Parathyroid adenoma (tissue), 2 donors: Measurements from ENCODE around the gene SREBF1.

ENCODE experiments used
- H2AFZ ChIP-seq: fragments of 300-600 bp; sonication (generic); one replicate; pipeline ENCODE4 v1.7.0; 2017; ENCODE audit warnings: antibody characterized with exemption, mild to moderate bottlenecking
- H3K27ac ChIP-seq: fragments of 300-600 bp; sonication (generic); one replicate; pipeline ENCODE4 v1.7.0; 2017
- H3K27me3 ChIP-seq: fragments of 300-600 bp; sonication (generic); one replicate; pipeline ENCODE4 v1.7.0; 2017; ENCODE audit warnings: low read length; ENCODE audit not compliant: control insufficient read depth, insufficient read depth
- H3K36me3 ChIP-seq: fragments of 300-600 bp; sonication (generic); one replicate; pipeline ENCODE4 v1.7.0; 2017; ENCODE audit warnings: low read length; ENCODE audit not compliant: control insufficient read depth, insufficient read depth
- H3K4me1 ChIP-seq: fragments of 300-600 bp; sonication (generic); one replicate; pipeline ENCODE4 v1.7.0; 2017; ENCODE audit warnings: control low read depth
- H3K4me2 ChIP-seq: fragments of 300-600 bp; sonication (generic); one replicate; pipeline ENCODE4 v1.7.0; 2017; ENCODE audit warnings: low read length
- H3K4me3 ChIP-seq: fragments of 300-600 bp; sonication (generic); one replicate; pipeline ENCODE4 v1.7.0; 2017; ENCODE audit warnings: low read depth, low read length
- H3K79me2 ChIP-seq: fragments of 300-600 bp; sonication (generic); one replicate; pipeline ENCODE4 v1.7.0; 2017; ENCODE audit warnings: control low read depth
- H3K9ac ChIP-seq: fragments of 300-600 bp; sonication (generic); one replicate; pipeline ENCODE4 v1.7.0; 2017; ENCODE audit warnings: mild to moderate bottlenecking
- H3K9me3 ChIP-seq: fragments of 300-600 bp; sonication (generic); one replicate; pipeline ENCODE4 v1.7.0; 2017; ENCODE audit warnings: low read length; ENCODE audit not compliant: control insufficient read depth
- CTCF ChIP-seq: fragments of 300-600 bp; sonication (generic); IDR thresholded peaks from one replicate; pipeline ENCODE4 v1.7.0; 2017; ENCODE audit warnings: antibody characterized with exemption, mild to moderate bottlenecking
- donor health status: primary hyperparathyroidism.

SREBF1 gene

GRCh38 chr17:17826942-17827785 lies 9.6 kb downstream of the SREBF1 start:
- H3K9ac ChIP-seq = no peak overlapping the region
- H3K36me3 ChIP-seq = no peaks in the 10 kb centered on the region
- H2AFZ ChIP-seq = no peak overlapping the region
- peaks cover 10% of the 10 kb centered on the region for H3K79me2 ChIP-seq
- peaks cover 36% of the 10 kb centered on the region for H3K4me1 ChIP-seq
- H3K4me2 ChIP-seq = no peak overlapping the region
- no peak overlapping the region for H3K4me3 ChIP-seq
- H3K27me3 ChIP-seq = no peaks in the 10 kb centered on the region
- no peaks in the 10 kb centered on the region for H3K9me3 ChIP-seq
- H3K27ac ChIP-seq = peak overlapping the region; percentile 29
- TF ChIP-seq CTCF = no peak

- H3K27ac ChIP-seq = peak overlapping the region; percentile 29
- TF ChIP-seq CTCF = no peak
These were observed 10.5 kb downstream of the SREBF1 start for GRCh38 chr17:17826342-17826713.

GRCh38 chr17:17824783-17825614 lies 11.8 kb downstream of the SREBF1 start:
- Histone ChIP-seq H3K9ac (no peak overlapping the region), H2AFZ (peak overlapping the region; percentile 19), H3K27ac (peak overlapping the region; percentile 58), H3K79me2 (peaks cover 12% of the 10 kb centered on the region), H3K4me2 (peak overlapping the region; percentile 79), H3K9me3 (no peaks in the 10 kb centered on the region), H3K36me3 (no peaks in the 10 kb centered on the region), H3K4me1 (peaks cover 39% of the 10 kb centered on the region), H3K4me3 (no peak overlapping the region), H3K27me3 (no peaks in the 10 kb centered on the region)
- no peak for TF ChIP-seq CTCF

More at GRCh38 chr17:17826342-17826713, 10.5 kb downstream of the SREBF1 start:
- Histone ChIP-seq H3K36me3 (no peaks in the 10 kb centered on the region), H2AFZ (peak overlapping the region; percentile 46), H3K9me3 (no peaks in the 10 kb centered on the region), H3K9ac (no peak overlapping the region), H3K79me2 (peaks cover 16% of the 10 kb centered on the region), H3K27me3 (no peaks in the 10 kb centered on the region), H3K4me2 (no peak overlapping the region), H3K4me3 (no peak overlapping the region), H3K4me1 (peaks cover 39% of the 10 kb centered on the region)

GRCh38 chr17:17824119-17824782 lies 12.5 kb downstream of the SREBF1 start:
- Histone ChIP-seq H3K4me2 (peak overlapping the region; percentile 79), H2AFZ (peak overlapping the region; percentile 19), H3K9ac (no peak overlapping the region), H3K4me3 (peak overlapping the region; percentile 46), H3K79me2 (peaks cover 9% of the 10 kb centered on the region), H3K36me3 (no peaks in the 10 kb centered on the region), H3K4me1 (peaks cover 39% of the 10 kb centered on the region), H3K27me3 (no peaks in the 10 kb centered on the region), H3K9me3 (no peaks in the 10 kb centered on the region), H3K27ac (peak overlapping the region; percentile 58)
- TF ChIP-seq CTCF = no peak
